Measurements from ENCODE around the gene LONP2. TPM values are rescaled to one million over a fixed set of nuclear protein-coding genes. Genes with fewer than 3 reads are reported as not detected.

The LONP2 gene
- total and polyA plus RNA-seq, 2 experiments from 2014 or later: 12.4 to 25.2 TPM

DNA sequence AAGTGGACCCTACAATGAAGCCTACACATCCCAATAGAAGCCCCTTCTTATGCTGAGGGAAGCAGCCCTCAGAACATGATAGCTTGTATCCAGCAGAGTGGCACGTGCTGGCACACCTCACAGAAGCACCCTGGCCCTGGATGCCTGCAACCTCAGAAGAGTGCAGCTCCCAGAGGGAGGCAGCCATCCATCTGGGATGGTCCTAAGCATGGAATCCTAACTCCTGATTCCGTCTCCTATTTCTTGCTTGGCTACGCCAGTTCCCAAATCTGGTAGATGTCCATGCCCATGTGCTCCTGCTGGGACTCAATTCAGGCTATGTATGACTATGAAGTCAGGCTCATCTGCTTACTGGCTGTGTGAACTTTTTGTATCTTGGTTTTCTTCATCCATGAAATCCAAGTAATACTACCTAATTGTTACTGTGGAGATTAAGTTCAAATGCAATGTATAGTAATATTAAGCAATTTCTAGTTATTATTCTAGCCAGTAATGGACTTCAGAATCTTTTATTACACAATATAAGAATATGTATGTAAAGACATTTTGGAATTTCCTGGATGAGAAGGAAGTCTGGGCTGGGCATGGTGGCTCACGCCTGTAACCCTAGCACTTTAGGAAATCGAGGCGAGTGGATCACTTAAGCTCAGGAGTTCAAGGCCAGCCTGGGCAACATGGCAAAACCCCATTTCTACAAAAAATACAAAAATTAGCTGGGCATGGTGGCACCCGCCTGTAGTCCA lies 108.7 kb downstream of the LONP2 start:
- Histone ChIP-seq H3K4me1 (ENCODE audit: insufficient read depth) (no peaks in the 10 kb centered on the region), H3F3A (replicated peaks; ENCODE audit: low read depth) (no peaks in the 10 kb centered on the region), H3K4me2 (no peak overlapping the region), H3K36me3 (ENCODE audit: insufficient read depth) (no peaks in the 10 kb centered on the region; the same call in 1 of the 2 replicates), H3K27ac (ENCODE audit: low read depth) (no peak overlapping the region), H3K9me2 (ENCODE audit: insufficient read depth) (no peaks in the 10 kb centered on the region), H3K79me2 (replicated peaks; ENCODE audit: insufficient read depth) (peaks cover 31% of the 10 kb centered on the region), H3K4me3 (no peak overlapping the region), H4K20me1 (replicated peaks; ENCODE audit: insufficient read depth) (peaks cover 16% of the 10 kb centered on the region; the same call in 1 of the 2 replicates), H2AFZ (no peak overlapping the region), H3K27me3 (ENCODE audit: insufficient read depth) (no peaks in the 10 kb centered on the region)
- no peak for ATAC-seq
- H3K4me3 Mint-ChIP-seq: no peak overlapping the region
- no peaks in the 10 kb centered on the region for H3K9me3 Mint-ChIP-seq
- H3K27me3 Mint-ChIP-seq (ENCODE audit: insufficient read depth, low read depth, poor library complexity): peaks cover 6% of the 10 kb centered on the region
- H3K4me1 Mint-ChIP-seq: peaks cover 7% of the 10 kb centered on the region; the same call in 2 of the 3 replicates
- DNase-seq (ENCODE audit: low spot score): no peak
- H3K27ac Mint-ChIP-seq: peak overlapping the region; percentile 82; the same call in 1 of the 2 replicates
- peaks cover 39% of the 10 kb centered on the region; the same call in 2 of the 3 replicates for H3K36me3 Mint-ChIP-seq (ENCODE audit: low read depth)
- TF ChIP-seq JUNB (IDR thresholded peaks at IDR 0.05; ENCODE audit: unreplicated experiment) (no peak), NANOG (IDR thresholded peaks at IDR 0.05; ENCODE audit: borderline replicate concordance) (no peak), STAT1 (IDR thresholded peaks at IDR 0.05; ENCODE audit: unreplicated experiment) (no peak), POLR2AphosphoS5 (IDR thresholded peaks at IDR 0.05; ENCODE audit: low read depth) (no peak), ZNF114 (CRISPR knock-in tag; IDR thresholded peaks at IDR 0.05) (no peak), CREB1 (CRISPR knock-in tag; IDR thresholded peaks at IDR 0.05; ENCODE audit: low read depth) (no peak), EZH2phosphoT487 (IDR thresholded peaks at IDR 0.05; ENCODE audit: unreplicated experiment) (no peak), ZNF331 (CRISPR knock-in tag; IDR thresholded peaks at IDR 0.05; ENCODE audit: low read depth) (no peak), EZH2 (IDR thresholded peaks at IDR 0.05; ENCODE audit: low read depth, unreplicated experiment) (no peak)
- TF ChIP-seq, protein P1, sequence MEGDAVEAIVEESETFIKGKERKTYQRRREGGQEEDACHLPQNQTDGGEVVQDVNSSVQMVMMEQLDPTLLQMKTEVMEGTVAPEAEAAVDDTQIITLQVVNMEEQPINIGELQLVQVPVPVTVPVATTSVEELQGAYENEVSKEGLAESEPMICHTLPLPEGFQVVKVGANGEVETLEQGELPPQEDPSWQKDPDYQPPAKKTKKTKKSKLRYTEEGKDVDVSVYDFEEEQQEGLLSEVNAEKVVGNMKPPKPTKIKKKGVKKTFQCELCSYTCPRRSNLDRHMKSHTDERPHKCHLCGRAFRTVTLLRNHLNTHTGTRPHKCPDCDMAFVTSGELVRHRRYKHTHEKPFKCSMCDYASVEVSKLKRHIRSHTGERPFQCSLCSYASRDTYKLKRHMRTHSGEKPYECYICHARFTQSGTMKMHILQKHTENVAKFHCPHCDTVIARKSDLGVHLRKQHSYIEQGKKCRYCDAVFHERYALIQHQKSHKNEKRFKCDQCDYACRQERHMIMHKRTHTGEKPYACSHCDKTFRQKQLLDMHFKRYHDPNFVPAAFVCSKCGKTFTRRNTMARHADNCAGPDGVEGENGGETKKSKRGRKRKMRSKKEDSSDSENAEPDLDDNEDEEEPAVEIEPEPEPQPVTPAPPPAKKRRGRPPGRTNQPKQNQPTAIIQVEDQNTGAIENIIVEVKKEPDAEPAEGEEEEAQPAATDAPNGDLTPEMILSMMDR (conservative IDR thresholded peaks at IDR 0.05; ENCODE audit: low read depth in 2 of 2): no peak
- TF ChIP-seq, protein P2, sequence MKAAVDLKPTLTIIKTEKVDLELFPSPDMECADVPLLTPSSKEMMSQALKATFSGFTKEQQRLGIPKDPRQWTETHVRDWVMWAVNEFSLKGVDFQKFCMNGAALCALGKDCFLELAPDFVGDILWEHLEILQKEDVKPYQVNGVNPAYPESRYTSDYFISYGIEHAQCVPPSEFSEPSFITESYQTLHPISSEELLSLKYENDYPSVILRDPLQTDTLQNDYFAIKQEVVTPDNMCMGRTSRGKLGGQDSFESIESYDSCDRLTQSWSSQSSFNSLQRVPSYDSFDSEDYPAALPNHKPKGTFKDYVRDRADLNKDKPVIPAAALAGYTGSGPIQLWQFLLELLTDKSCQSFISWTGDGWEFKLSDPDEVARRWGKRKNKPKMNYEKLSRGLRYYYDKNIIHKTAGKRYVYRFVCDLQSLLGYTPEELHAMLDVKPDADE (IDR thresholded peaks at IDR 0.05): no peak
- TF ChIP-seq, protein P3, sequence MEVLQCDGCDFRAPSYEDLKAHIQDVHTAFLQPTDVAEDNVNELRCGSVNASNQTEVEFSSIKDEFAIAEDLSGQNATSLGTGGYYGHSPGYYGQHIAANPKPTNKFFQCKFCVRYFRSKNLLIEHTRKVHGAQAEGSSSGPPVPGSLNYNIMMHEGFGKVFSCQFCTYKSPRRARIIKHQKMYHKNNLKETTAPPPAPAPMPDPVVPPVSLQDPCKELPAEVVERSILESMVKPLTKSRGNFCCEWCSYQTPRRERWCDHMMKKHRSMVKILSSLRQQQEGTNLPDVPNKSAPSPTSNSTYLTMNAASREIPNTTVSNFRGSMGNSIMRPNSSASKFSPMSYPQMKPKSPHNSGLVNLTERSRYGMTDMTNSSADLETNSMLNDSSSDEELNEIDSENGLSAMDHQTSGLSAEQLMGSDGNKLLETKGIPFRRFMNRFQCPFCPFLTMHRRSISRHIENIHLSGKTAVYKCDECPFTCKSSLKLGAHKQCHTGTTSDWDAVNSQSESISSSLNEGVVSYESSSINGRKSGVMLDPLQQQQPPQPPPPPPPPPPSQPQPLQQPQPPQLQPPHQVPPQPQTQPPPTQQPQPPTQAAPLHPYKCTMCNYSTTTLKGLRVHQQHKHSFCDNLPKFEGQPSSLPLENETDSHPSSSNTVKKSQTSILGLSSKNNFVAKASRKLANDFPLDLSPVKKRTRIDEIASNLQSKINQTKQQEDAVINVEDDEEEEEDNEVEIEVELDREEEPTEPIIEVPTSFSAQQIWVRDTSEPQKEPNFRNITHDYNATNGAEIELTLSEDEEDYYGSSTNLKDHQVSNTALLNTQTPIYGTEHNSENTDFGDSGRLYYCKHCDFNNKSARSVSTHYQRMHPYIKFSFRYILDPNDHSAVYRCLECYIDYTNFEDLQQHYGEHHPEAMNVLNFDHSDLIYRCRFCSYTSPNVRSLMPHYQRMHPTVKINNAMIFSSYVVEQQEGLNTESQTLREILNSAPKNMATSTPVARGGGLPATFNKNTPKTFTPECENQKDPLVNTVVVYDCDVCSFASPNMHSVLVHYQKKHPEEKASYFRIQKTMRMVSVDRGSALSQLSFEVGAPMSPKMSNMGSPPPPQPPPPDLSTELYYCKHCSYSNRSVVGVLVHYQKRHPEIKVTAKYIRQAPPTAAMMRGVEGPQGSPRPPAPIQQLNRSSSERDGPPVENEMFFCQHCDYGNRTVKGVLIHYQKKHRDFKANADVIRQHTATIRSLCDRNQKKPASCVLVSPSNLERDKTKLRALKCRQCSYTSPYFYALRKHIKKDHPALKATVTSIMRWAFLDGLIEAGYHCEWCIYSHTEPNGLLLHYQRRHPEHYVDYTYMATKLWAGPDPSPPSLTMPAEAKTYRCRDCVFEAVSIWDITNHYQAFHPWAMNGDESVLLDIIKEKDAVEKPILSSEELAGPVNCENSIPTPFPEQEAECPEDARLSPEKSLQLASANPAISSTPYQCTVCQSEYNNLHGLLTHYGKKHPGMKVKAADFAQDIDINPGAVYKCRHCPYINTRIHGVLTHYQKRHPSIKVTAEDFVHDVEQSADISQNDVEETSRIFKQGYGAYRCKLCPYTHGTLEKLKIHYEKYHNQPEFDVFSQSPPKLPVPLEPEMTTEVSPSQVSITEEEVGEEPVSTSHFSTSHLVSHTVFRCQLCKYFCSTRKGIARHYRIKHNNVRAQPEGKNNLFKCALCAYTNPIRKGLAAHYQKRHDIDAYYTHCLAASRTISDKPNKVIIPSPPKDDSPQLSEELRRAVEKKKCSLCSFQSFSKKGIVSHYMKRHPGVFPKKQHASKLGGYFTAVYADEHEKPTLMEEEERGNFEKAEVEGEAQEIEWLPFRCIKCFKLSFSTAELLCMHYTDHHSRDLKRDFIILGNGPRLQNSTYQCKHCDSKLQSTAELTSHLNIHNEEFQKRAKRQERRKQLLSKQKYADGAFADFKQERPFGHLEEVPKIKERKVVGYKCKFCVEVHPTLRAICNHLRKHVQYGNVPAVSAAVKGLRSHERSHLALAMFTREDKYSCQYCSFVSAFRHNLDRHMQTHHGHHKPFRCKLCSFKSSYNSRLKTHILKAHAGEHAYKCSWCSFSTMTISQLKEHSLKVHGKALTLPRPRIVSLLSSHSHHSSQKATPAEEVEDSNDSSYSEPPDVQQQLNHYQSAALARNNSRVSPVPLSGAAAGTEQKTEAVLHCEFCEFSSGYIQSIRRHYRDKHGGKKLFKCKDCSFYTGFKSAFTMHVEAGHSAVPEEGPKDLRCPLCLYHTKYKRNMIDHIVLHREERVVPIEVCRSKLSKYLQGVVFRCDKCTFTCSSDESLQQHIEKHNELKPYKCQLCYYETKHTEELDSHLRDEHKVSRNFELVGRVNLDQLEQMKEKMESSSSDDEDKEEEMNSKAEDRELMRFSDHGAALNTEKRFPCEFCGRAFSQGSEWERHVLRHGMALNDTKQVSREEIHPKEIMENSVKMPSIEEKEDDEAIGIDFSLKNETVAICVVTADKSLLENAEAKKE (CRISPR knock-in tag; IDR thresholded peaks at IDR 0.05): no peak
- TF ChIP-seq, protein P4, sequence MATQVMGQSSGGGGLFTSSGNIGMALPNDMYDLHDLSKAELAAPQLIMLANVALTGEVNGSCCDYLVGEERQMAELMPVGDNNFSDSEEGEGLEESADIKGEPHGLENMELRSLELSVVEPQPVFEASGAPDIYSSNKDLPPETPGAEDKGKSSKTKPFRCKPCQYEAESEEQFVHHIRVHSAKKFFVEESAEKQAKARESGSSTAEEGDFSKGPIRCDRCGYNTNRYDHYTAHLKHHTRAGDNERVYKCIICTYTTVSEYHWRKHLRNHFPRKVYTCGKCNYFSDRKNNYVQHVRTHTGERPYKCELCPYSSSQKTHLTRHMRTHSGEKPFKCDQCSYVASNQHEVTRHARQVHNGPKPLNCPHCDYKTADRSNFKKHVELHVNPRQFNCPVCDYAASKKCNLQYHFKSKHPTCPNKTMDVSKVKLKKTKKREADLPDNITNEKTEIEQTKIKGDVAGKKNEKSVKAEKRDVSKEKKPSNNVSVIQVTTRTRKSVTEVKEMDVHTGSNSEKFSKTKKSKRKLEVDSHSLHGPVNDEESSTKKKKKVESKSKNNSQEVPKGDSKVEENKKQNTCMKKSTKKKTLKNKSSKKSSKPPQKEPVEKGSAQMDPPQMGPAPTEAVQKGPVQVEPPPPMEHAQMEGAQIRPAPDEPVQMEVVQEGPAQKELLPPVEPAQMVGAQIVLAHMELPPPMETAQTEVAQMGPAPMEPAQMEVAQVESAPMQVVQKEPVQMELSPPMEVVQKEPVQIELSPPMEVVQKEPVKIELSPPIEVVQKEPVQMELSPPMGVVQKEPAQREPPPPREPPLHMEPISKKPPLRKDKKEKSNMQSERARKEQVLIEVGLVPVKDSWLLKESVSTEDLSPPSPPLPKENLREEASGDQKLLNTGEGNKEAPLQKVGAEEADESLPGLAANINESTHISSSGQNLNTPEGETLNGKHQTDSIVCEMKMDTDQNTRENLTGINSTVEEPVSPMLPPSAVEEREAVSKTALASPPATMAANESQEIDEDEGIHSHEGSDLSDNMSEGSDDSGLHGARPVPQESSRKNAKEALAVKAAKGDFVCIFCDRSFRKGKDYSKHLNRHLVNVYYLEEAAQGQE (IDR thresholded peaks at IDR 0.05; ENCODE audit: unreplicated experiment): no peak

Measured in GM23338 (cell line).